ENCODE results near the gene CRX. TPM values are rescaled to one million over a fixed set of nuclear protein-coding genes. Genes with fewer than 3 reads are reported as not detected.
"Not testable (repeated sequence)": the region's sequence is repeated elsewhere in the genome, so short reads cannot be mapped to it uniquely, and the experiment has no call there.

CRX gene
- total and polyA plus RNA-seq, 2 of the 4 experiments (the other 2 are of a cell fraction) = not detected

DNA sequence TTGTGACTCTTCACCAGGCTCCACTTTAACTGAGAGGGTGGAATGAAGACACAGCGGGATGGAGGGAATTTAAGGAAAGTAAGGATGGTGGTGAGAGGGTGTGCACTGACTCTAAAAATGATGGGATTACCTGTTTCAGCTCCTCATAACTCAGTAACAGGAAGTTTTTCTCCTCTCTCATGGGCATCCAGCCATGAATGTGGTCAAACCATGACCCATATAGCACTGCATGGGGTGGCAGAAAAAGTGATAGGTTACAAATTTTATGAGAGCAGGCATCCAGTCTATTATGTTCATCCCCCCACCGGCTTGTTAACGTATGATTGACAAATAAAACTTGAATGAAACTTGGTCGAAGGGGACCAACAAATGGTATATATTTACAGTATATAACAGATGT is 57.2 kb downstream of the CRX start:
- H4K20me1 ChIP-seq (ENCODE audit: insufficient read depth, low read length) = no peaks in the 10 kb centered on the region
- H2AK9ac ChIP-seq (replicated peaks; ENCODE audit: low read depth, low read length, poor library complexity) = no peak overlapping the region
- TF ChIP-seq, protein P1, sequence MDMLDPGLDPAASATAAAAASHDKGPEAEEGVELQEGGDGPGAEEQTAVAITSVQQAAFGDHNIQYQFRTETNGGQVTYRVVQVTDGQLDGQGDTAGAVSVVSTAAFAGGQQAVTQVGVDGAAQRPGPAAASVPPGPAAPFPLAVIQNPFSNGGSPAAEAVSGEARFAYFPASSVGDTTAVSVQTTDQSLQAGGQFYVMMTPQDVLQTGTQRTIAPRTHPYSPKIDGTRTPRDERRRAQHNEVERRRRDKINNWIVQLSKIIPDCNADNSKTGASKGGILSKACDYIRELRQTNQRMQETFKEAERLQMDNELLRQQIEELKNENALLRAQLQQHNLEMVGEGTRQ (IDR thresholded peaks at IDR 0.05; ENCODE audit: low read depth, low read length) = no peak
- no peak for TF ChIP-seq BHLHE40 (IDR thresholded peaks at IDR 0.05; ENCODE audit: low read depth, low read length)
- TF ChIP-seq CHD1 (IDR thresholded peaks at IDR 0.05; ENCODE audit: low read depth, low read length) = no peak
- H2BK120ac ChIP-seq (ENCODE audit: low read depth, low read length) = no peak overlapping the region
- H3K56ac ChIP-seq (ENCODE audit: extremely low read depth, insufficient read depth, low read length) = no peak overlapping the region
- no peak overlapping the region for H4K8ac ChIP-seq (ENCODE audit: low read depth in 2 of 2, low read length in 2 of 2)
- H2BK20ac ChIP-seq (ENCODE audit: low read depth, low read length) = no peak overlapping the region
- no peak overlapping the region for H3K4ac ChIP-seq (ENCODE audit: low read depth, low read length)
- no CpG with 5 or more reads among the region's 4 CpGs for WGBS, 2 experiments (ENCODE audit: extremely low coverage in 2 of 2, insufficient read length in 1 of 2)
- no peak overlapping the region for H2BK15ac ChIP-seq (ENCODE audit: low read depth, low read length)
- no peak overlapping the region for H2AFZ ChIP-seq (replicated peaks; ENCODE audit: low read length, poor library complexity)
- no TSS peak for BruUV-seq (replicated peaks)
- no peaks in the 10 kb centered on the region for H3K27me3 ChIP-seq (ENCODE audit: control insufficient read depth, insufficient read depth, low read length)
- no peaks in the 10 kb centered on the region for H3K36me3 ChIP-seq (ENCODE audit: control insufficient read depth, insufficient read depth, low read length)
- DNase-seq (no peak), ATAC-seq (ENCODE audit: low read depth) (no peak)
- H2BK5ac ChIP-seq (ENCODE audit: low read depth, low read length, poor library complexity, severe bottlenecking) = no peak overlapping the region
- CTCF ChIA-PET = interaction anchor here (0.7 kb wide), 1 partner anchor 322 kb away, joined by 3 read pairs; no protein-coding TSS in a partner anchor
- dilution Hi-C loops (cut with HindIII; ENCODE audit: low sequenced_read_pairs, unreplicated experiment) = no loop called here
- no peak overlapping the region for H3K4me3 ChIP-seq (ENCODE audit: insufficient read depth, low read depth, low read length)
- H3K14ac ChIP-seq (replicated peaks; ENCODE audit: low read depth, low read length) = no peak overlapping the region
- no peaks in the 10 kb centered on the region for H3K4me1 ChIP-seq (ENCODE audit: control insufficient read depth, insufficient read depth, low read length)
- H3K18ac ChIP-seq (ENCODE audit: low read depth, low read length) = no peak overlapping the region
- no peak overlapping the region for H4K91ac ChIP-seq (ENCODE audit: insufficient read depth, low read depth, low read length)
- H2AK5ac ChIP-seq (ENCODE audit: low read depth, low read length) = no peak overlapping the region
- H3K9me3 ChIP-seq (ENCODE audit: control insufficient read depth, insufficient read depth, low read length) = no peaks in the 10 kb centered on the region; the same call in 1 of the 2 replicates
- H4K5ac ChIP-seq (ENCODE audit: low read depth, low read length) = no peak overlapping the region
- in situ Hi-C loops (cut with MboI; ENCODE audit: low sequenced_read_pairs) = no loop called here
- no peaks in the 10 kb centered on the region for H3K9me1 ChIP-seq (ENCODE audit: insufficient read depth, low read length)
- H3K9ac ChIP-seq (ENCODE audit: low read depth, low read length) = no peak overlapping the region
- H3K27ac ChIP-seq (ENCODE audit: insufficient read depth, low read length) = no peak overlapping the region
- POLR2A ChIA-PET (ENCODE audit: unreplicated experiment) = no interaction called here
- no peaks in the 10 kb centered on the region for H3K79me1 ChIP-seq (ENCODE audit: low read depth in 1 of 2, low read length in 2 of 2)
- no peak overlapping the region for H3K4me2 ChIP-seq (ENCODE audit: low read depth, low read length)
- intact Hi-C loops (cut with micrococcal nuclease) = no loop called here
- no peak overlapping the region for H3K23ac ChIP-seq (ENCODE audit: low read depth, low read length)

DNA sequence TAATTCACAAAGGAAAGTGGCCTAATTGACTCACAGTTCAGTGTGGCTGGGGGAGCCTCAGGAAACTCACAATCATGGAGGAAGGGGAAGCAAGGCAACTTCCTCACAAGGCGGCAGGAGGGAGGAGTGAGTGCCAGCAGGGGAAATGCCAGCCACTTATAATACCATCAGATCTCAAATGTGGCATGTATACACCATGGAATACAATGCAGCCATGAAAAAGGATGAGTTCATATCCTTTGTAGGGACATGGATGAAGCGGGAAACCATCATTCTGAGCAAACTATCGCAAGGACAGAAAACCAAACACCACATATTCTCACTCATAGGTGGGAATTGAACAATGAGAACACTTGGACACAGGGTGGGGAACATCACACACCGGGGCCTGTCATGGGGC is 57.6 kb downstream of the CRX start:
- H3K27me3 ChIP-seq (ENCODE audit: control insufficient read depth, insufficient read depth, low read length); DNase-seq; H4K8ac ChIP-seq (ENCODE audit: low read depth in 2 of 2, low read length in 2 of 2); H4K20me1 ChIP-seq (ENCODE audit: insufficient read depth, low read length); H3K27ac ChIP-seq (ENCODE audit: insufficient read depth, low read length); H4K91ac ChIP-seq (ENCODE audit: insufficient read depth, low read depth, low read length); ATAC-seq (ENCODE audit: low read depth); H3K23ac ChIP-seq (ENCODE audit: low read depth, low read length); H2BK120ac ChIP-seq (ENCODE audit: low read depth, low read length); H2BK20ac ChIP-seq (ENCODE audit: low read depth, low read length); H2AK9ac ChIP-seq (replicated peaks; ENCODE audit: low read depth, low read length, poor library complexity); H2BK5ac ChIP-seq (ENCODE audit: low read depth, low read length, poor library complexity, severe bottlenecking); H3K4ac ChIP-seq (ENCODE audit: low read depth, low read length); H2AK5ac ChIP-seq (ENCODE audit: low read depth, low read length); H3K9me1 ChIP-seq (ENCODE audit: insufficient read depth, low read length); H3K56ac ChIP-seq (ENCODE audit: extremely low read depth, insufficient read depth, low read length); BruUV-seq (replicated peaks); intact Hi-C loops (cut with micrococcal nuclease); H3K9me3 ChIP-seq (ENCODE audit: control insufficient read depth, insufficient read depth, low read length); dilution Hi-C loops (cut with HindIII; ENCODE audit: low sequenced_read_pairs, unreplicated experiment); H3K4me1 ChIP-seq (ENCODE audit: control insufficient read depth, insufficient read depth, low read length); CTCF ChIA-PET; POLR2A ChIA-PET (ENCODE audit: unreplicated experiment); H3K14ac ChIP-seq (replicated peaks; ENCODE audit: low read depth, low read length); H3K36me3 ChIP-seq (ENCODE audit: control insufficient read depth, insufficient read depth, low read length); H3K9ac ChIP-seq (ENCODE audit: low read depth, low read length); H3K4me3 ChIP-seq (ENCODE audit: insufficient read depth, low read depth, low read length); H3K18ac ChIP-seq (ENCODE audit: low read depth, low read length); in situ Hi-C loops (cut with MboI; ENCODE audit: low sequenced_read_pairs); H4K5ac ChIP-seq (ENCODE audit: low read depth, low read length); H3K79me1 ChIP-seq (ENCODE audit: low read depth in 1 of 2, low read length in 2 of 2); H2BK15ac ChIP-seq (ENCODE audit: low read depth, low read length); H3K4me2 ChIP-seq (ENCODE audit: low read depth, low read length); H2AFZ ChIP-seq (replicated peaks; ENCODE audit: low read length, poor library complexity): not testable (repeated sequence)
- no CpG with 5 or more reads among the region's 4 CpGs for WGBS, 2 experiments (ENCODE audit: extremely low coverage in 2 of 2, insufficient read length in 1 of 2)
